ENCODE results near the gene PACRG.

The PACRG gene

DNA sequence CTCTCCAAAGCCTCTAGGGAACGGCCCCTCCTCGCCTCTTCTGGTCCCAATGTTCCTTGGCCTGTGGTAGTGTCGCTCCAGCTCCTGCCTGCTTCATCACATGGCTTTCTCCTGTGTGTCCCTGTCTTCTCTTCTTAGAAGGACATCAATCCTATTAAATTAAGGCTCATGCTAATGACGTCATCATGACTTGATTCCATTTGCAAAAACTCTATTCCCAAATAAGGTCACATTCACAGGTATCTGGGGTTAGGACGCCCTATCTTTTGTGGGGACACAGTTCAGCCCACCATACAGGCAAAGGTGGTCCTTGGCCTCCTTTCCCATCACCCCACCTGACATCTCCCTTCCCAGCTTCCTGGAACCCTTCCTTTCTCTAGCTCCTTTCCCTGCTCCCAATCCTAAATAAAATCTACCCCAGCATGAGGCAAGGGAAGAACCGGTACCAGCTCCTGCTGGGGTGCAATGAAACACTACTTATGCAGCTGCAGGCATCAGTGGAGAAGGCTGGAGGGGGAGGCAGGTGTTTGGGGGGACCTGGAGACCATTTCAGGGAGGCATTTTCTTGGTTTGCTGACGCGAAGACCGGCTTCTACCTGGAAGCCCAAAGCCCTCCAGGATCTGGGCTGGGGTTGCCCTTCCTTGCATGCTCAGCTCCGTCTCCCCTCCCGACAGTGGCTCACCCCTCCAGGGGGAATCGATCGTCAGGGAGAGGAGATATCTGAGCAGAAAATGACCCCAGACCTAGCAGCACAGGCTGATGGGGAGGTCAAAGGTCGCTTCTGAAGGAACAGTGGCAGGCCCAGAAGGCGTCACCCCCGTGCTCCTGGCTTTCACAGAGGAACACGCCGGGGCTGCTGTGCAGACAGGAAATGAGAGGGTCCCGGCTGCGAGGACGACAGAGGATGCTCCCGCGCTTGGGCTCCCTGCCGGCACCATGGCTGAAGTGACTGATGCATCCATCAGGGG, 615.1 kb downstream of the PACRG start:
- no peak for FAIRE-seq

DNA sequence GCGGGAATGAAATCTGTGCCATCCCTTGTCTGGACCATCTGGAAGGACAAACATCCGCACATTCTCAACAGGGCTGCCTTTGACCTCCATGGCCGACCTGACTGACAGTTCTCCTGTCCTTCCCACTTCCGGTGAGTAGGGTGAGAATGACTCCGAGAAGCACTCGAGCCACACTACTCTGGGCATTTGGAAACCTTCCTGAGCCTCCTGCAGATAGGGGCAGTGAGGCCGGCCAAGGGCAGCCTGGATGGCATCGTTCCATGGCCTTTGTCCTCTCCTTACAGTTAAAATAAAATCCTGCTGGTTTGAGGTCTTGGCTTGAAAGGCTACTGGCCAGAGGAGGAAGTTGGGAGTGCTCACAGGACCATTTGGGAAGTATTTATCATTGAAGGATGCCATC, 615.8 kb downstream of the PACRG start:
- FAIRE-seq = no peak

DNA sequence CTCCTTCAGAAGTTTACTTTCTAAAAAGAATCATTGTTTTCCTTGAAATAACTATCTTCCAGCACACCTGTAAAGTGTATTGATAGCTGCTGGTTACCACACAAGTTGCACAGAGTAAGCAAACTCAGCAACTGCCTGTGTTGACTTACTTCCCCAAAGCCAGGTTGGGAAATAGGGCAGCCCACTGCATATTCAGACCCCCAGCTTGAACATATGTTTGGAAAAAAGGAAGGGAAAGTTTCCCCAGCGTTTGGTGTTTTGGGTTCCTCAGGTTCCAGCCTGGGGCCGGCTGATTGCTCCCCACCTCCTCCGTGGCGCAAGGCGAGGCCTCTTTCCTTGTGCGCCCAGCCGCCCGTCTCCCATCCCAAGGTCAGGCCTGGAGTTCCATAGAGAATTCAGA, 616.6 kb downstream of the PACRG start:
- FAIRE-seq = no peak

DNA sequence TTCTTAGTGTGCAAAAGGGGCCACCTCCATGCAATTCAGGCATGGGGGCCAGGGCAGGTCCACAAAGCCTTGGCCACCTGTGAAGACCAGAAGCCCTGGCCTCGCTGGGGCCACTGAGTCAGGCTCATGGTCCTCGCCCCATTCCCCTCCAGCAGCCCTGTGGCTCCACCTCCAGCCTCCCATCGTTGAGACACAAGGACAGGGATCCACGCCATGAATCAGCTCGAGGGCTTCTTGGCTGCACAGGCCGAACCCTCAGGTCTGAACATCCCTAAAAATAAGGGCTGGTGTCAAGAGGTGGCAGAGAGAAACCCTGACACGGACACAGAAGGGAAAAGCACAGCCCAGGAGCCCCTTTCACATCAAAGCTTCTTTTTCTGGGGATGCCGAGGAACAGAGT, 618.2 kb downstream of the PACRG start:
- FAIRE-seq = no peak

DNA sequence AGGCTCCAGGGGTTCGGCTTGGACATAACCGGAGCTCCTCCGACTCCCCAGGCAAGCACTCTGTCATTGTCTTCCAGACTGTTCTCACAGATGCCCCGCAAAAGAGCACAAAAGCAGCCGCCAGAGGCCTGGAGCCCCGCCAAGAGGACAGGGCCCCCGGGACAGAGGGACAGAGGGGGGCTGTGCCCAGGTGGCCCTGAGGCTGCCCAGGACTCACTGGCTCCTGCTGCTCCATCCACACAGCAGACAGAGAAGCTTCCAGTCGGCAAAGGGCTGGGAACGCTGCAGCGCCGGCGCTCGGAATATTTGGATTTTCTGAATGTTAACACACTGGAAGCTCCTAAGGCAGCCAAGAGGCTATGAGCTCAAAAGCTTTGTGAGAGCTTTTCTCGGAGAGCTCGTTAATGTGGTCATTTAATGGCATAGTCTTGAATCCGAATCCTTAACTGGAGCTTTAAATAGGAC, 618.8 kb downstream of the PACRG start:
- FAIRE-seq = no peak

DNA sequence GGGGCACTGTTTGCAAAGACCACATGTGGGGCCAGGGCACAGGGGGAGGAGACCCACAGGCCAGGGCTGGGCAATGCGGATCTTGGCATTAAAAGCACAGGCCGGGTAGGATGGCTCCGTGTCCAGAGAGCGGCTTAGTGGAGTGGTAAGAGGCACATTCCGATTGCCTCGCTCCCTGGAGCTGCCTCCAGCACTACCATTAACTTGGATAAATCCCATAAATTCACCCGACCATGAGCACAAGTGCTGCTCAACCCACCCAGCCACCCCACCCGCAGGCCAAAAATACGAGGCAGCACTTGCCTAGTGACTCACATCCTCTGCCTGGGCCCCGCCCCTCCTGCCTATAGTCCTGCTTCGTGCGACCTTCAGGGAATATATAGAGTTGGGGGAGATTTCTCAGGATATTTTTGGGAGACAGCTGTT, 619.3 kb downstream of the PACRG start:
- FAIRE-seq = no peak

DNA sequence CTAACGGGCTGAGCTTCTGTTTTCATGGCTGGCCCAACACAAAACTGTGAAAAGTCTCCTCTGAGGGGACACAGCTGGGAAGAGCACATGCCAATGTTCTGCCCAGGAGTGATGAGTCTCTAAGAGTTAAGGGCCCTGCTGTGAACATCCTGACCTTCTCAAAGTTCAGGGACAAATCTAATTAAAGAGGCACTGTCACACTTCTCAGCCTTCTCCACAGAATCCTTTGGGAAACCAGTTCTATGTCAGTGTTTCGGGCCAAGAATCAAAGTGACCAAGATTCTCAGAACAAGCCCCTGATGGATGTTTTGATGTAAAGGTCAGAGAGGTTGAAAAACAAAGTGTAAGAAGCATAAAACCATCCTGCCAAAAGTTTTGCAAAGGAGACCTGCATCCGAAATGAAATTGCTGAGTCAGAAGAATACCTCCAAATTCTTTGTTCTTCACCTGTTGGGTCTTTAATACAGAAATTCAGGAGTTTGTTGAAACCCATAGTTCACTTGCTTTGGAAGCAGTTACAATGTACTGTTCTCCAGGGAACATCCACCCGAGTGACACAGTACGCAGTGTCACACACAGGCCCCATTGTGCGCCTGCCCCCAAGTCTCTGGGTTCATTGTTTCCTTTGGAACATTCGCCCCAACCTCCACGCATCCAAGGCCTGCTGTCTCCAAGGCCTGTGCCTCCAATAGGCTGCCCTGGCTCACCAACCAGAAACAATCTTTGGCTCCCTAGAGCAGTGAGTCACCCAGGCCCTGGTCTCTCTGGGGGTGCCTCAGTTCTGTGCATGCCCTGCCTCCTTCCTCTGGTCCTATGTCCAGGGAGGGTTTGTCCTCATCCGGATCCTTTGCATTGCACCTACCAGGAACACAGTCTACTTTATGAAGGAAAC, 621.3 kb downstream of the PACRG start:
- no peak for FAIRE-seq

DNA sequence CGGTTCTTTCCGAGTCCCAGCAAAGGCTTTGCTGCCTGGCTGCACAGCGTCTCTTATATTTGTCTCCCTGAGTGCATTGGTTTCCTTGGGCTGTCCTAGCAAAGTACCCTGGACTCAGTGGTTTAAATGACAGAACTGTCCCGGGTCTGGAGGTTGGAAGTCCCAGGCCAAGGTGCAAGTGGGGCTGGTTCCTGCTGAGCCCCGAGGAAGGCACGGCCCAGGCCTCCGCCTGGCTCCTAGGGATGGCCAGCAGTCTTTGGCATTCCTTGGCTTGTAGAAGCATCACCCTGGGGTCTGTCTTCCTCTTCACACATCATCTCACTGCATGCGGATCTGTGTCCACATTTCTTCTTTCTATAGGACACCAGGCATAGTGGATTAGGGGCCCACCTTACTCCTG, 621.9 kb downstream of the PACRG start:
- FAIRE-seq = no peak

DNA sequence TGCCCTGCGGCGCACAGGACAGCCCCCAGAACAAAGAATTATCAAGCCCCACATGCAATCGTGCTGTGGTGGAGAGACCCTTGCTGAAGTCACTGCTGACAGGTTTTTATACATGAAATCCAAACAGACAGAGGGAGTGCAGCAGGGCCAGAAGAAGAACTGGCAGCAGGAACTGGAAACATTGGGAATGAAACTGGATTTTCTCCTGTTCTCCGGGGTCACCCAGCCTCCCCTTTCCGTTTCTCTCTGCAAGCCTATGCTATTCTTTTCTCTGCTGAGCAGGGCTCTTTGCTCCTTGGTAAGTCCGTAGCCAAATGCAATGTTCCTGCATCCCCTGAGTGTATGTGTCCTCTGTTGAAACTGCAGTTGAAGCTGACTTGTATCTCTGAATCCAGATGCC, 623.2 kb downstream of the PACRG start:
- no peak for FAIRE-seq

DNA sequence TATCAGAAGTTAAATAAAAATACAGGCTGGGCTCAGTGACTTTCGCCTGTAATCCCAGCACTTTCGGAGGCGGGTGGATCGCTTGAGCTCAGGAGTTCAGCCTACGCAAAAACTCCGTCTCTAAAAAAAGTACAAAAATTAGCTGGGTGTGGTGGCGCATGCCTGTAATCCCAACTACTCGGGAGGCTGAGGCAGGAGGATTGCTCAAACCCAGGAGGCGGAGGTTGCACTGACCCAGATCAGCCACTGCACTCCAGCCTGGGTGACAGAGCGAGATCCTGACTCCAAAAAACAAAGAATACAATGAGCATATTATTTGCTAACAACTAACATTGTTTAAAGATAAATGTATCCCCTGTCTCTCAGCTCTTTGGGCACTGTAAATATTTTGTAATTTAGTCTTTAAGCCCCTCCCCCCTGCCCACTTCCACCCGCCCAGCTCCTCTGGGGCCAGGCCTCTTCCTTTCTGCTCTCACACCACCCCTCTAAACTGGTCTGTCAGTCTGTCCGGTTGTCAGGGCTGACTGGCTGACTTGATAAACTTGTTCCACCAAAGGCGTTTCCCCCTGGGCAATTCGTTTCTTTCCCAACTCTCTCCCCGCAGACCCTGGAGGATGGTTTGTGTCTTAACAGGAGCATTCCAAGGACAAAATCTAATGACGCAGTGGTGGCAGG, 624.4 kb downstream of the PACRG start:
- no peak for FAIRE-seq

DNA sequence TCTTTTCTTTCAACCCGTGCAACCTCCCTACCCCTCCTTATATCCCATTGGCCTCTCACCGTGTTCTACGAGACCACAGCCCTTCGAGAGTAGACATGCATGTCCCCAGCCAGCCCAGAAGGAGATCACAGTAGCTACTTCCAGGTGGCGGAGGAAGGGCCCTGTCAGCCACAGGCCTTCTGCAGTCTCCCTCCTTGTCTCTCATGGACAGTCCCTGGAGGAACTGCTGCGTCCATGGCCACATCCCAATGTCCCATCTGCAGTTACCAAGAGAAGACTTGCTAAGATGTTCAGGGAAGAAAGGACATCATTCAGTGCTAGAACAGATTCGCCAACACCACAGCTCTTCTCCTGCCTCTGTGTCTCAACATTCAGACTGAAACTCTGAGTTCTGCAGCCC, 625.2 kb downstream of the PACRG start:
- FAIRE-seq = no peak

DNA sequence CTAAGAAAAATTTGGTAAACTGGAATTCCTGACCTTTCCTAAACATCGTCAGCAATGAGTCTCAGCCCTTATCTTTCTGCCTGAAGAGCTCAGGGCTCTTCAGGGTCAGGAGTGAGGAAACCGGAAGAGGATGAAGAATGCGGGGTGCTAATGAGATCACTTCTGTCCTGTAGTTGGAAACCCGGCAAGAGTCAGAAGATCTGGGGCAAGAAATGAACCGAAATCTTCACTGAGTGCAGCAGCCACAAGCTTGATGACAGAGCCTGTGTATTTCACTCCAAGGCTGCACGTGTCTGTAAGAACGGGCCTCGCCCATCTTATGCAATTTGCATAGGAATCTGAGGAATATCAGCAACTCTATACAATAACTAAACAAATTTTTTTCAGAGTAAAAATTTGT, 626.3 kb downstream of the PACRG start:
- no peak for FAIRE-seq

DNA sequence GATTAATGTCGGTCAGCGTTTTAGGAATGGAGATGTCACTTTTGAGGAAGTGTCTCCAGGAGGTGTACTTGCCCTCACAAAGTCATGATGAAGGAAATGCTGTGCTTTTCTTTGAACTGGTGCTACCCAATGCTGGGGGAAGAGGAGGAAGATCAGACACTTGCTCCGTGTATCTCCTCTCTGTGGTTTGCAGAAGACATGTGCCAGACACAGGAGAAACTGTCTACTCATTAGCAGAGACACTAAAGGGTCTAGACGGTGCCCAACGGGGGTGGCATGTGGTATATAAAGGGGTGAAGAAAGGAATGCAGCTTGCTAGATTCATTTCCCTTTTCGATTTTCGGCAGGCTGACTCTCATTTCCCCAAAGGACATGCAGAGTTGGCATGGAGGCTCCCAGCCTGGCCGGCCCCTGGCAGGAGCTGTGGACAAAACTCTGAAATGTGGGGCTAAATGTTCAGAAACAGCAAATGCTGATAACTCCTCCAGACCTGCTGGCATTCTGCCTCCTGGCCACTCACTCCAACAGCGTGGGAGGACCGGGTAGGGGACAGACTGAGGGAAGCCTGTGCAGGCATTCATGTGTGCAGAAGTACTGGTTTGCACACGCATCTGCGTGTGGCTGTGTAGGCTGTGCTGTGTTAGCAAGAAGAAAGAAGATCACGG, 627.1 kb downstream of the PACRG start:
- FAIRE-seq = no peak

DNA sequence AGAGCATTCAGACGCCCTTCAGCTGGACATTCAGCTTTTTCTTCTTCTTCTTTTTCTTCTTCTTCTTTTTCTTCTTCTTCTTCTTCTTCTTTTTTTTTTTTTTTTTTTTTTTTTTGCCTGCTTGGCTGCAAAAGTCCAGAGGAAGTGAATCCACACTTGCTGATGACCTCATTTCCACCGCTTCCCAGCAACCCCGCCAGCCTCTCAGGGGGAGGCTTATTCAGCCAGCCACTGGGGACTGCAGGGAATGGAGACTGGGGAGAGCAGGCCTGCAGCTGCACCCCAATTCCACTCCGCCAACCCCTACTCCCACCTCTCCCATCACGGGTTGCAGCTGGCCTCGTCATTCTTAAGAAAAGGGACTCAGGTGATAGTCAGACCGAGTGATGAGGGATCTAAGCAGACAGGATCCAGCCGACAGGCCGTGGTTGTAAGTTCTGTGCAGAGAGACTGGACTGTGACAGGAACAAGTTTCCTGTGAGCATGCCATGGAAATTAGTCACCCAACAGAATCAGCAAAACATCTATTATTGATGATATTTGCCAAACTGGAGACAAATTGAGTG, 627.7 kb downstream of the PACRG start:
- no peak for FAIRE-seq

DNA sequence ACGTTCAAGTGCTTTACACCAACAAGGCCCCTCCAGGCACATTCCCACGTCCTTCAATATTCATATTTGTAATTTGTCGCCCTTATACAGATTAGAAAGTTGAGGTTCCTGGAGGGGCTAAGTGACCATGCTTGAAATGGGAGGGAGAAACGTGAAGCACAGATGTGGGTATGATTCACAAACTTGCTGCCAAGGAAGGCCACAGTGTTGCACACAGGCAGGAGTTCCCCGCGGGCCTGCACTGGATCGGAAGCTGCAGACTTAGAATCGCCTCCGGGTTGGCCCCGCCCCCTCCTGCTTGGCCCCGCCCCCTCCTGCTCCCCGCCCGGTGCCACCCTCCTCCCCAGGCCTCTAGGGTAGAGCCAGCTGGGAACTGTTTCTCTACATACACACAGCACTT, 628.5 kb downstream of the PACRG start:
- FAIRE-seq = no peak

DNA sequence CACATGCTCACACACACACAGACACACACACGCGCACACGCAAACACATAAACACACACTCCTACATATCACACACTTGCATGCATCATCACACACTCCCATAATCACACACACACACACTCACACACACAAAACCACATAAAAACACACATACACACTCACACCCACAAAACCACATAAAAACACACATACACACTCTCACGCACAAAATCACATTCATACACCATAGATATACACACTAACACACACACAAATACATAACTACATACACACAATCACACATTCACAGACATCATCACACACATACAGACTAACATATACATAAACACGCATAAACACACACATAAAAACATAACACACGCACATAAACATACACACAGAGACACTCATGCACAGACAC, 629.0 kb downstream of the PACRG start:
- FAIRE-seq = no peak

DNA sequence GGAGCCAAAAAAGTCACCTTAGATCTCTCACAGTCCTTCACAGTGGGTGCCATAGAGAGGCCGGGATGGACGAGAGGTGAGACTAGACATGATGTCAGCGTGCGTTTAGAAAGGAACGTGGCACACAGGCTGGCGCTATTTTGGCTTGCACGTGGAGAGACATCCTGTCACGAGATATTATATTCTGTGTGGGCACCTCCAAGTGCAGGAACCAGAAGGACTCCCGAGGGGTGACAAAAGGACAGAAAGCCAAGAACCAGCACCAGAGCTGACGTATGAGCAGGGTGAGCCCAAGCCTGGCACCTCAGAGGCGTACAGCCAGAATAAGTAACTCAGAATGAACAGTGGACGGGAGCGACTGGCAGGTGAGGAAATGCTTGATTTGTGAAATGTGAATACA, 636.9 kb downstream of the PACRG start:
- no peak for FAIRE-seq

All from A204.1 (cell line).